Sigmoid colon (tissue), 7 donors: ENCODE results near the gene RBM15. TPM values are rescaled to one million over a fixed set of nuclear protein-coding genes. Genes with fewer than 3 reads are reported as not detected.

Experiments
- DNase-seq: peaks from one replicate; pipeline ENCODE4 v3.0.0-alpha.2; 2019
- H3K27ac ChIP-seq, 4 donors: fragments of 200-600 bp; sonication (generic); one replicate each; pipeline ENCODE4 v1.5.1; 2016 to 2019; ENCODE audit warnings: mild to moderate bottlenecking in 1 of 4
- H3K27me3 ChIP-seq, 3 donors: fragments of 200-600 bp; sonication (generic); one replicate each; pipeline ENCODE4 v1.5.1; 2019; ENCODE audit warnings: mild to moderate bottlenecking in 1 of 3
- H3K36me3 ChIP-seq, 4 donors: fragments of 200-600 bp; sonication (generic); one replicate each; pipeline ENCODE4 v1.5.1; 2016 to 2019
- H3K4me1 ChIP-seq, 4 donors: fragments of 200-600 bp; sonication (generic); one replicate each; pipeline ENCODE4 v1.5.1; 2017 to 2019
- H3K4me3 ChIP-seq, 4 donors: fragments of 200-600 bp; sonication (generic); one replicate each; pipeline ENCODE4 v1.5.1; 2017 to 2019; ENCODE audit warnings: mild to moderate bottlenecking in 2 of 4, moderate library complexity in 1 of 4
- H3K9me3 ChIP-seq, 4 donors: fragments of 200-600 bp in 3 of 4; sonication (generic) in 3 of 4; one replicate each; pipeline versions ENCODE4 v1.5.1 to v1.6.1; 2013 to 2019
- CTCF ChIP-seq, 4 experiments: fragments of 450-650 bp in 3 of 4; fragments of 200-600 bp in 1 of 4; IDR thresholded peaks; one replicate each; pipeline ENCODE4 v1.5.1; 2016 to 2019; ENCODE audit warnings: antibody characterized with exemption in 4 of 4, mild to moderate bottlenecking in 3 of 4, moderate library complexity in 2 of 4
- EP300 ChIP-seq, 4 donors: sonication (generic); formaldehyde crosslinking; IDR thresholded peaks; one replicate each; pipeline ENCODE4 v1.6.1; 2017; ENCODE audit warnings: antibody characterized with exemption in 4 of 4
- POLR2A ChIP-seq, 2 donors: fragments of 450-650 bp; IDR thresholded peaks; one replicate each; pipeline ENCODE4 v1.6.1; 2016; ENCODE audit warnings: antibody characterized with exemption in 2 of 2, mild to moderate bottlenecking in 2 of 2, moderate library complexity in 2 of 2
- POLR2AphosphoS5 ChIP-seq, 4 donors: sonication (generic); formaldehyde crosslinking; IDR thresholded peaks; one replicate each; pipeline ENCODE4 v1.6.1; 2017; ENCODE audit warnings: antibody characterized with exemption in 4 of 4
- WGBS, 2 donors: extraction: QIAGEN DNeasy Blood & Tissue Kit; methylation state at CpG; one replicate each; pipeline ENCODE4 v1.1.7; 2013; 5-methylcytosine and 5-hydroxymethylcytosine counted together
- intact Hi-C: fragments of 100-400 bp; cut with DNase I; formaldehyde crosslinking; loops from one replicate; pipeline ENCODE4 v1.15.1; 2023
- polyA plus RNA-seq, 3 donors: library from polyadenylated mRNA; stranded (reverse); fragments of 200-250 nt; gene quantifications; one replicate each; pipeline ENCODE4 v1.2.3, GENCODE V29; 2013
- total RNA-seq, 4 donors: library from RNA; depleted of rRNA; stranded (reverse); fragments of >200 nt; gene quantifications; one replicate each; pipeline ENCODE4 v1.1.0, GENCODE V29; 2016
- donor health status: healthy with polysubstance abuse.
- donor health status: Bipolar disorder and iron deficiency.
- donor health status: healthy.

Gene RBM15
- total and polyA plus RNA-seq, 7 donors = 1.8 to 32.1 (median 23.2) TPM

- DNase-seq = peak; percentile 89
- Histone ChIP-seq H3K27me3 (no peaks in the 10 kb centered on the region), H3K36me3 (no peaks in the 10 kb centered on the region), H3K4me3 (no peak overlapping the region), H3K4me1 (peaks cover 0 to 10% (median 7%) of the 10 kb centered on the region in 4 donors), H3K9me3 (no peaks in the 10 kb centered on the region), H3K27ac (no peak overlapping the region)
- 34 to 45% methylated on average over 14 of the region's 14 CpGs for WGBS, 2 donors
- intact Hi-C loops = loop anchor here (1.0 to 5.0 kb wide), 3 partner anchors 105 to 150 kb away; no protein-coding TSS in a partner anchor
- TF ChIP-seq EP300 (IDR thresholded peaks at IDR 0.05) (no peak), CTCF (IDR thresholded peaks at IDR 0.05) (peak; percentile 89 to 91 (median 90)), POLR2A (IDR thresholded peaks at IDR 0.05) (no peak), POLR2AphosphoS5 (IDR thresholded peaks at IDR 0.05) (peak in 2 of 4 donors; percentile 38 to 44)
These were observed 26.7 kb upstream of the RBM15 start for GRCh38 chr1:110312188-110313121.

GRCh38 chr1:110316735-110317134, 22.4 kb upstream of the RBM15 start:
- H3K27me3 ChIP-seq = no peaks in the 10 kb centered on the region
- WGBS, 2 donors = 91 to 94% methylated on average over 2 of the region's 2 CpGs
- no peaks in the 10 kb centered on the region for H3K36me3 ChIP-seq
- intact Hi-C loops = no loop called here
- peaks cover 0 to 10% (median 7%) of the 10 kb centered on the region in 4 donors for H3K4me1 ChIP-seq
- no peak for DNase-seq
- H3K4me3 ChIP-seq = no peak overlapping the region
- TF ChIP-seq POLR2AphosphoS5 (IDR thresholded peaks at IDR 0.05) = no peak
- TF ChIP-seq CTCF (IDR thresholded peaks at IDR 0.05) = no peak
- no peak for TF ChIP-seq POLR2A (IDR thresholded peaks at IDR 0.05)
- TF ChIP-seq EP300 (IDR thresholded peaks at IDR 0.05) = no peak
- H3K27ac ChIP-seq = no peak overlapping the region
- no peaks in the 10 kb centered on the region for H3K9me3 ChIP-seq

- WGBS, 2 donors = 83 to 85% methylated on average over 4 of the region's 4 CpGs
- Histone ChIP-seq H3K36me3 (no peaks in the 10 kb centered on the region), H3K9me3 (no peaks in the 10 kb centered on the region), H3K4me3 (no peak overlapping the region), H3K27me3 (no peaks in the 10 kb centered on the region), H3K27ac (no peak overlapping the region), H3K4me1 (no peaks in the 10 kb centered on the region)
- no peak for DNase-seq
- no peak for TF ChIP-seq EP300 (IDR thresholded peaks at IDR 0.05)
- no peak for TF ChIP-seq POLR2A (IDR thresholded peaks at IDR 0.05)
- no peak for TF ChIP-seq POLR2AphosphoS5 (IDR thresholded peaks at IDR 0.05)
- no peak for TF ChIP-seq CTCF (IDR thresholded peaks at IDR 0.05)
- intact Hi-C loops = no loop called here
These were observed 21.1 kb upstream of the RBM15 start for GRCh38 chr1:110318046-110318445.

- Histone ChIP-seq H3K4me3 (no peak overlapping the region), H3K27ac (no peak overlapping the region), H3K9me3 (no peaks in the 10 kb centered on the region), H3K4me1 (no peaks in the 10 kb centered on the region), H3K27me3 (no peaks in the 10 kb centered on the region), H3K36me3 (no peaks in the 10 kb centered on the region)
- no peak for DNase-seq
- 83 to 85% methylated on average over 4 of the region's 4 CpGs for WGBS, 2 donors
- TF ChIP-seq POLR2A (IDR thresholded peaks at IDR 0.05) = no peak
- no peak for TF ChIP-seq CTCF (IDR thresholded peaks at IDR 0.05)
- TF ChIP-seq EP300 (IDR thresholded peaks at IDR 0.05) = no peak
- TF ChIP-seq POLR2AphosphoS5 (IDR thresholded peaks at IDR 0.05) = no peak
- intact Hi-C loops = no loop called here
These were observed 19.6 kb upstream of the RBM15 start for GRCh38 chr1:110319332-110320167.
